ENCODE results near the gene ZNF628. TPM values are rescaled to one million over a fixed set of nuclear protein-coding genes. Genes with fewer than 3 reads are reported as not detected.

Gene ZNF628
- total and polyA plus RNA-seq, 7 experiments from 2014 or later, result 0.07 to 27.2 (median 6.7) TPM

DNA sequence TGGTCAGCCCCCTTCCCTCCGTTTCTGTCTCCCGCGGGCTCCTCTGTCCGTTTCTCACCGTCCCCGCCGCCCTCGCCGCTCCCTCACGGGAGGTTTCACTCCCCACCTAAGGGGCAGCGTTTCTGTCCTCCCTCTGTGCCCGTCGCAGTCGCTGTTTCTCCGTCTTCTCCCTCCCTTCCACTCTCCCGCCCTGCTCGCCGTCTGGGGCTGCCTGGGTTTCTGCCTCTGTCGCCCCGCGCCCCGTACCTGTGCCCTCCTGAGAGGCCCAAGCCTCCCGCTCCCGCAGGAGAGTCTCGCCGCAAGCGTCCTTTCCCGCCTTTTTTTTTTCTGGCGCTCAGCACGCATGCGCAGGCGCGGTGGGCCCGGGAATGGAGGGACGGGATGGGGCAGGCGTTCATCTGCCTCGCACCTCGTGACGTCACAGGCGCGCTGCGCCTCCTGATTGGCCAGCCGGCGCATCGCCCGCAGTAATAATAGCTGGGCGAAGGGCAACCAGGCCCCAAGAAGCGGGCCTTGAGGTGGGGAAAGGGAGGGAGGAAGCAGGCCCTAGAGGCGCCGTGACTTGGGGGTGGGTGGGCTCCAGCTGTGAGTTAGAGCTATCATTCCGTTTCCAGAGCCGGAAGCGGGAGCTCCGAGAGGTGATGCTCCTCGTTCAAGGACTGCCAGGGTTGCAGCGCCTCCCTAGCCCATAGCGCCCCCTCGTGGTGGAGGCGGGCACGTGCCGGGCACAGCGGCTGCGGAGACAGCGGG lies 27.3 kb downstream of the ZNF628 start:
- Mint-ChIP-seq H3K27me3 (peaks cover 0 to 8% (median 6%) of the 10 kb centered on the region in 5 donors), H3K9me3 (peaks cover 0 to 9% (median 0%) of the 10 kb centered on the region in 11 donors), H3K4me1 (peaks cover 0 to 22% (median 10%) of the 10 kb centered on the region in 7 donors), H3K4me3 (peak overlapping the region; percentile 78 to 89 (median 84)), H3K36me3 (peaks cover 0 to 14% (median 0%) of the 10 kb centered on the region in 5 donors), H3K27ac (peak overlapping the region; percentile 59 to 96 (median 82))
- peak overlapping the region; percentile 46 for H3K27ac ChIP-seq (ENCODE audit: low read depth, low read length)
- H3K9me3 ChIP-seq (ENCODE audit: control insufficient read depth in 2 of 3, low read length in 3 of 3), result no peaks in the 10 kb centered on the region
- ATAC-seq (peak; percentile 98), DNase-seq (peak; percentile 81 to 98 (median 92))
- no peaks in the 10 kb centered on the region for H3K27me3 ChIP-seq (ENCODE audit: control insufficient read depth in 2 of 2, insufficient read depth in 2 of 2, low read length in 2 of 2)
- ChIA-PET CTCF (interaction anchor here (0.6 to 2.9 kb wide), 30 partner anchors 10 to 362 kb away, joined by 3 to 71 read pairs (median 4); partner anchors contain the start of genes ISOC2, TMEM238, ZNF628 and ZNF865), POLR2A (interaction anchor here (0.8 to 1.2 kb wide), 7 partner anchors 27 to 362 kb away, joined by 3 to 7 read pairs (median 4); partner anchors contain the start of genes FIZ1, TMEM238, ZNF628 and ZNF784)
- intact Hi-C loops (cut with micrococcal nuclease), result loop anchor here (1.0 to 5.0 kb wide), 11 partner anchors 18 to 851 kb away; partner anchors contain the start of genes NAT14 (in 2 of the 2), PPP1R12C (in 1 of the 2), PPP6R1 (in 1 of the 2) and RPL28 (in 1 of the 2)
- peak overlapping the region; percentile 79 for H3K4me3 ChIP-seq (ENCODE audit: low read length)
- H3K36me3 ChIP-seq (ENCODE audit: control insufficient read depth in 2 of 3, insufficient read depth in 3 of 3, low read length in 3 of 3), result no peaks in the 10 kb centered on the region
- H3K4me1 ChIP-seq (ENCODE audit: control insufficient read depth in 2 of 2, insufficient read depth in 2 of 2, low read length in 2 of 2), result peaks cover 4% of the 10 kb centered on the region in 2 donors

DNA sequence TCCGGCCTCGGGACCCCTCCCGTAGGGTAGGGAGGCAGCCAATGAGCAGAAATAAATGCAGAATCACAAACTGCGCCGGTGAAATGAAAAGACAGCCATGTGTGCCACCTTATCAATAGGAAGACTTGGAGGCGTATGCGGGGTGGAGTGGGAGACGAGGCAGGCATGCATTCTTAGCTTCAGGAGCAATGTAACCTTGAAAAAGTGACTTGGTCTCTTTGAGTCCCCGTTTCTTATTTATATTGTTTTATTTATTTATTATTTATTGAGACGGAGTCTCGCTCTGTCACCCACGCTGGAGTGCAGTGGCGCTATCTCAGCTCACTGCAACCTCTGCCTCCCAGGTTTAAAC lies 27.8 kb downstream of the ZNF628 start:
- ChIA-PET POLR2A (interaction anchor here (0.8 to 1.2 kb wide), 8 partner anchors 18 to 363 kb away, joined by 3 to 7 read pairs (median 4); partner anchors contain the start of genes FIZ1, TMEM238, ZNF628 and ZNF784), CTCF (interaction anchor here (0.7 to 2.9 kb wide), 28 partner anchors 9 to 363 kb away, joined by 3 to 71 read pairs (median 4); partner anchors contain the start of genes ISOC2, TMEM238, ZNF628 and ZNF865)
- no peaks in the 10 kb centered on the region for H3K27me3 ChIP-seq (ENCODE audit: control insufficient read depth in 2 of 2, insufficient read depth in 2 of 2, low read length in 2 of 2)
- H3K4me1 ChIP-seq (ENCODE audit: control insufficient read depth in 2 of 2, insufficient read depth in 2 of 2, low read length in 2 of 2), result peaks cover 4% of the 10 kb centered on the region in 2 donors
- peak overlapping the region; percentile 79 for H3K4me3 ChIP-seq (ENCODE audit: low read length)
- Mint-ChIP-seq H3K4me1 (peaks cover 0 to 22% (median 10%) of the 10 kb centered on the region in 7 donors), H3K36me3 (peaks cover 0 to 14% (median 0%) of the 10 kb centered on the region in 5 donors), H3K9me3 (peaks cover 0 to 9% (median 0%) of the 10 kb centered on the region in 11 donors), H3K27ac (peak overlapping the region in 6 of 9 donors; percentile 59 to 92 (median 82)), H3K4me3 (peak overlapping the region in 8 of 10 donors; percentile 78 to 89 (median 84)), H3K27me3 (peaks cover 0 to 8% (median 6%) of the 10 kb centered on the region in 5 donors)
- no peak overlapping the region for H3K27ac ChIP-seq (ENCODE audit: low read depth, low read length)
- no peaks in the 10 kb centered on the region for H3K36me3 ChIP-seq (ENCODE audit: control insufficient read depth in 2 of 3, insufficient read depth in 3 of 3, low read length in 3 of 3)
- DNase-seq (no peak), ATAC-seq (no peak)
- H3K9me3 ChIP-seq (ENCODE audit: control insufficient read depth in 2 of 3, low read length in 3 of 3), result no peaks in the 10 kb centered on the region
- intact Hi-C loops (cut with micrococcal nuclease), result loop anchor here in 1 of 2 donors (1.0 to 5.0 kb wide), 5 partner anchors 36 to 852 kb away; partner anchors contain the start of gene PPP1R12C

DNA sequence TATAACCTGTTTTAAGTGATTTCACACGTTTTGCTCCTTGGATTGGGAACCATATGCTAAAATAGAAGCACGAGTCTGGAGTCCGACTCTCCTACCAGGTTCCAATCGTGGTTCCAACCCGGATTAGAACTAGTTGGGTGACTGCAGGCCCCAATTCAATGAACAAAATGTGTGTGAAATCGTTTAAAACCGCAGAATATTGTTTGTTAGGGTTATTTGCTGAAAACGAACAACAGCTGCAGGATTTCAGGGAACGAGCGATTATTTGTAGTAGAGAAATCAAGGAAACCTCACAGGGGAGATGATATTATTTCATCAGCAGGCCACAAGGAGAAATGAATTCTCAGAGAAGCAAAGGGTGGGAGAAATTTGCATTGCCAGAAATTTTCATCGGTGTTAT lies 28.6 kb downstream of the ZNF628 start:
- Histone ChIP-seq H3K9me3 (ENCODE audit: control insufficient read depth in 2 of 3, low read length in 3 of 3) (no peaks in the 10 kb centered on the region), H3K27ac (ENCODE audit: low read depth, low read length) (no peak overlapping the region), H3K27me3 (ENCODE audit: control insufficient read depth in 2 of 2, insufficient read depth in 2 of 2, low read length in 2 of 2) (no peaks in the 10 kb centered on the region), H3K4me1 (ENCODE audit: control insufficient read depth in 2 of 2, insufficient read depth in 2 of 2, low read length in 2 of 2) (peaks cover 4% of the 10 kb centered on the region in 2 donors), H3K36me3 (ENCODE audit: control insufficient read depth in 2 of 3, insufficient read depth in 3 of 3, low read length in 3 of 3) (no peaks in the 10 kb centered on the region), H3K4me3 (ENCODE audit: low read length) (no peak overlapping the region)
- DNase-seq (no peak), ATAC-seq (no peak)
- Mint-ChIP-seq H3K4me3 (no peak overlapping the region), H3K36me3 (peaks cover 0 to 14% (median 0%) of the 10 kb centered on the region in 5 donors), H3K9me3 (peaks cover 0 to 9% (median 0%) of the 10 kb centered on the region in 11 donors), H3K27ac (no peak overlapping the region), H3K4me1 (peaks cover 0 to 22% (median 10%) of the 10 kb centered on the region in 7 donors), H3K27me3 (peaks cover 0 to 8% (median 6%) of the 10 kb centered on the region in 5 donors)
- POLR2A ChIA-PET, result interaction anchor here (0.8 kb wide), 1 partner anchor 19 kb away, joined by 3 read pairs; no protein-coding TSS in a partner anchor
- CTCF ChIA-PET, result interaction anchor here (0.8 to 2.9 kb wide), 7 partner anchors 34 to 364 kb away, joined by 3 to 71 read pairs (median 11); partner anchors contain the start of gene ZNF865
- intact Hi-C loops (cut with micrococcal nuclease), result loop anchor here in 1 of 2 donors (1.0 to 5.0 kb wide), 5 partner anchors 37 to 853 kb away; partner anchors contain the start of gene PPP1R12C

DNA sequence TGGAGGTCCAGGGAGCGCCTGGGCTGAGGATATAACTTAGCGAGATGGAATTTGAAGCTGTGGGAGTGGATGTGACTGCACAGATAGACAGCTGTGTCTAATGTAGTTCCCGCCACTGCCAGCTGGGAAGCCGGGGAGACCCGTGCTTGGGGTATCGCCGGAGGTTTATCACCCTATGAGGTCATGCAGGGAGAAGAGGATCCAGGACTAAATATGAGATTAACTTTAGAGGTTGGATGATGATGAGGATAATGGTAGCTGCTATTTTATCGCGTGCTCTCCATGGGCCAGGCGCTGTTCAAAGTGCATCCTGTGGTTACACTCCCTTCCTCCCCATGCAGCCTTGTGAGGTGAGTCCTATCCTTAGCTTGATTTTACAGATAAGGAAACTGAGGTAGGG lies 31.7 kb downstream of the ZNF628 start:
- CTCF ChIA-PET, result interaction anchor here (0.8 kb wide), 2 partner anchors 123 to 124 kb away, joined by 3 read pairs; no protein-coding TSS in a partner anchor
- H3K4me1 ChIP-seq (ENCODE audit: control insufficient read depth in 2 of 2, insufficient read depth in 2 of 2, low read length in 2 of 2), result peaks cover 4% of the 10 kb centered on the region in 2 donors
- Mint-ChIP-seq H3K4me3 (no peak overlapping the region), H3K36me3 (peaks cover 0 to 5% (median 0%) of the 10 kb centered on the region in 5 donors), H3K27ac (peak overlapping the region in 1 of 9 donors; percentile 6), H3K27me3 (peaks cover 0 to 21% (median 14%) of the 10 kb centered on the region in 5 donors), H3K9me3 (peaks cover 0 to 2% (median 0%) of the 10 kb centered on the region in 11 donors), H3K4me1 (peaks cover 0 to 12% (median 9%) of the 10 kb centered on the region in 7 donors)
- no peak for DNase-seq
- H3K27me3 ChIP-seq (ENCODE audit: control insufficient read depth in 2 of 2, insufficient read depth in 2 of 2, low read length in 2 of 2), result no peaks in the 10 kb centered on the region
- POLR2A ChIA-PET, result interaction anchor here (0.7 kb wide), 1 partner anchor 46 kb away, joined by 4 read pairs; the partner anchor contains the start of gene ISOC2
- no peak for ATAC-seq
- H3K4me3 ChIP-seq (ENCODE audit: low read length), result no peak overlapping the region
- no peaks in the 10 kb centered on the region for H3K36me3 ChIP-seq (ENCODE audit: control insufficient read depth in 2 of 3, insufficient read depth in 3 of 3, low read length in 3 of 3)
- H3K27ac ChIP-seq (ENCODE audit: low read depth, low read length), result no peak overlapping the region
- no peaks in the 10 kb centered on the region for H3K9me3 ChIP-seq (ENCODE audit: control insufficient read depth in 2 of 3, low read length in 3 of 3)
- intact Hi-C loops (cut with micrococcal nuclease), result no loop called here

DNA sequence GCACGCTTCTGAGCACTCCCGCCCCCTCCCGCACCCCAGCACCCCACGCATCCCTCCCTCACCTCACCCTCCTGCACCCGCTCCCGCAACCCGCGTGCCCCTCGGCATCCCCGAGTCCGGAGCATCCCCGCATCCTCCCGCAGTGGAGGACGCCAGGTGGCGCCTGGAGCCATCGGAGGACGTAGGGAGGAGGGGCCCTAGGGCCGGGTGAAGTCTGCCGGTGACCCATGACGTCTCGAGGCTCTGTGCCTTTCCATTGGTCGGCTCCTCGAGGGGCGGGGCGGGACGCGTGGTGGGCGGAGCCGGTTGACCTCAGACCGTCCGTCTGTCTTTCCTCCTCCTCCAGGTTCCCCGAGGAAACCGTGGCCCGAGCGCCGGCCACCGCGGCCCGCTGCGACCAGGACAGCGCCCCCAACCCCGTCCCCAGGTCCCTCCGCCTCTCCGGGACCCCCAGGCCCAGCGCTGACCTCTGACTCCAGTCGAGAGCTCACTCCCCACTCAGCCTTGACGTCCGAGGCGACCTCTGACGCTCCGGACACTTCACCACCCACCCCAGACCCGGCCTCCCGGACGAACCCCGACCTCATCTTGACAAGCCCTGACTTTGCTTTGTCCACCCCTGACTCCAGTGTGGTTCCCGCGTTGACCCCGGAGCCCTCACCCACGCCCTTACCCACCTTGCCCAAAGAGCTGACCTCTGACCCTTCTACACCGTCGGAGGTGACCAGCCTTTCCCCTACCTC lies 40.6 kb downstream of the ZNF628 start:
- Mint-ChIP-seq H3K4me3 (peak overlapping the region; percentile 74 to 89 (median 84)), H3K4me1 (peaks cover 0 to 4% (median 4%) of the 10 kb centered on the region in 7 donors), H3K36me3 (no peaks in the 10 kb centered on the region), H3K27ac (peak overlapping the region in 8 of 9 donors; percentile 55 to 96 (median 83)), H3K27me3 (peaks cover 0 to 4% (median 3%) of the 10 kb centered on the region in 5 donors), H3K9me3 (no peaks in the 10 kb centered on the region)
- Histone ChIP-seq H3K27ac (ENCODE audit: low read depth, low read length) (peak overlapping the region; percentile 66), H3K27me3 (ENCODE audit: control insufficient read depth in 2 of 2, insufficient read depth in 2 of 2, low read length in 2 of 2) (no peaks in the 10 kb centered on the region), H3K4me3 (ENCODE audit: low read length) (peak overlapping the region; percentile 48), H3K36me3 (ENCODE audit: control insufficient read depth in 2 of 3, insufficient read depth in 3 of 3, low read length in 3 of 3) (no peaks in the 10 kb centered on the region), H3K9me3 (ENCODE audit: control insufficient read depth in 2 of 3, low read length in 3 of 3) (no peaks in the 10 kb centered on the region), H3K4me1 (ENCODE audit: control insufficient read depth in 2 of 2, insufficient read depth in 2 of 2, low read length in 2 of 2) (peaks cover 3 to 4% of the 10 kb centered on the region in 2 donors)
- peak; percentile 100 for ATAC-seq
- intact Hi-C loops (cut with micrococcal nuclease), result loop anchor here (1.0 to 5.0 kb wide), 5 partner anchors 70 to 114 kb away; partner anchors contain the start of gene FIZ1 (in 1 of the 2)
- DNase-seq, result peak; percentile 77 to 94 (median 85)
- ChIA-PET CTCF (interaction anchor here (0.6 to 5.2 kb wide), 8 partner anchors 13 to 115 kb away, joined by 3 to 74 read pairs (median 4); no protein-coding TSS in a partner anchor), POLR2A (interaction anchor here (0.8 to 1.0 kb wide), 3 partner anchors 108 to 110 kb away, joined by 3 to 4 read pairs (median 4); no protein-coding TSS in a partner anchor)

All from naive thymus-derived CD4-positive, alpha-beta T cell (primary cell).